Upper lobe of right lung (tissue), 1 donor: ENCODE measurements around the gene CD300LG. TPM values are rescaled to one million over a fixed set of nuclear protein-coding genes. Genes with fewer than 3 reads are reported as not detected.
"Not testable (repeated sequence)": the region's sequence is repeated elsewhere in the genome, so short reads cannot be mapped to it uniquely, and the experiment has no call there.

Experiments
- ATAC-seq: fragments of 200-7000 bp; cut with Tn5 transposase; one replicate; pipeline ENCODE4 v1.9.1; 2020; ENCODE audit warnings: mild to moderate bottlenecking, moderate library complexity
- DNase-seq: peaks from one replicate; pipeline ENCODE4 v3.0.0-alpha.2; 2020
- H3K27ac ChIP-seq: fragments of 200-600 bp; one replicate; pipeline ENCODE4 v1.8.0; 2022
- H3K27me3 ChIP-seq: fragments of 200-600 bp; one replicate; pipeline ENCODE4 v1.8.0; 2022; ENCODE audit warnings: mild to moderate bottlenecking
- H3K36me3 ChIP-seq: fragments of 200-600 bp; one replicate; pipeline ENCODE4 v1.8.0; 2022
- H3K4me1 ChIP-seq: fragments of 200-600 bp; one replicate; pipeline ENCODE4 v1.8.0; 2022
- H3K4me3 ChIP-seq: fragments of 200-600 bp; one replicate; pipeline ENCODE4 v1.8.0; 2022; ENCODE audit warnings: mild to moderate bottlenecking
- H3K9me3 ChIP-seq: fragments of 200-600 bp; one replicate; pipeline ENCODE4 v1.8.0; 2022
- intact Hi-C: fragments of 100-400 bp; cut with DNase I; formaldehyde crosslinking; loops from one replicate; pipeline ENCODE4 v1.11.0; 2022
- long read RNA-seq: library from polyadenylated mRNA; unstranded; transcript quantifications from one replicate; pipeline ENCODE4 v2.0.0, GENCODE V29; 2021
- total RNA-seq: library from RNA; stranded (reverse); fragmentation: NEBNext Ultra II Directional; extraction: Animal tissue kit (Norgen Biotek cat#: 25700); gene quantifications from one replicate; pipeline ENCODE4 v1.2.1, GENCODE V29; 2021
- TF ChIP-seq, protein P1 (sequence below): fragments of 200-600 bp; IDR thresholded peaks from one replicate; pipeline ENCODE4 v1.8.0; 2022; ENCODE audit warnings: antibody characterized with exemption
- donor health status: DM: no; HTN: yes; CAD: no; lungs with severe emphysema.

CD300LG gene
- 0.81 TPM for total RNA-seq
- long read RNA-seq = 0 reads

DNA sequence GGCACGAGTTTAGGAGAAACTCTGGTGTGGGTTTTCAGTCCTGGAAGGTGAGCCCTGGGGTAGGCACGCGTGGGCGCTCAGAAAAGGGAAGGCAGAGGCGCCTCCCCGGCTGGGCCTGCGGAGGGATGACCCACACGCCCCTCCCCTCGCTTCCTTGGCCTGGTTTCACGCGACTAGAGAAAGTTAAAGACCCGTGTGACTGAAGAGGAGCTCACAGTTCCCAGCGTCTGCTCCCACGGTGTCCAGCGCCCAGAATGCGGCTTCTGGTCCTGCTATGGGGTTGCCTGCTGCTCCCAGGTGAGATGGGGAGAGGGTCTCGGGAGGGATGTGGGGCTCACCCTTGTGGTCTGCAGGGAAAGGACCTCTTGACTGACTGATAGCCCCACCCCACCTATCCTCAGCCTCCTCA, at the start of gene CD300LG:
Gene CD300LG (plus strand): TSS at position 214 of the 409 bp plus-strand sequence. CDS start 41 bp downstream, at position 255.
- no peak within 1 kb of the TSS for H3K4me3 ChIP-seq
- ATAC-seq = peak; percentile 39
- no peaks in the 10 kb centered on the region for H3K9me3 ChIP-seq
- peaks cover 5% of the 10 kb centered on the region for H3K4me1 ChIP-seq
- TF ChIP-seq, protein P1, sequence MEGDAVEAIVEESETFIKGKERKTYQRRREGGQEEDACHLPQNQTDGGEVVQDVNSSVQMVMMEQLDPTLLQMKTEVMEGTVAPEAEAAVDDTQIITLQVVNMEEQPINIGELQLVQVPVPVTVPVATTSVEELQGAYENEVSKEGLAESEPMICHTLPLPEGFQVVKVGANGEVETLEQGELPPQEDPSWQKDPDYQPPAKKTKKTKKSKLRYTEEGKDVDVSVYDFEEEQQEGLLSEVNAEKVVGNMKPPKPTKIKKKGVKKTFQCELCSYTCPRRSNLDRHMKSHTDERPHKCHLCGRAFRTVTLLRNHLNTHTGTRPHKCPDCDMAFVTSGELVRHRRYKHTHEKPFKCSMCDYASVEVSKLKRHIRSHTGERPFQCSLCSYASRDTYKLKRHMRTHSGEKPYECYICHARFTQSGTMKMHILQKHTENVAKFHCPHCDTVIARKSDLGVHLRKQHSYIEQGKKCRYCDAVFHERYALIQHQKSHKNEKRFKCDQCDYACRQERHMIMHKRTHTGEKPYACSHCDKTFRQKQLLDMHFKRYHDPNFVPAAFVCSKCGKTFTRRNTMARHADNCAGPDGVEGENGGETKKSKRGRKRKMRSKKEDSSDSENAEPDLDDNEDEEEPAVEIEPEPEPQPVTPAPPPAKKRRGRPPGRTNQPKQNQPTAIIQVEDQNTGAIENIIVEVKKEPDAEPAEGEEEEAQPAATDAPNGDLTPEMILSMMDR = no peak
- intact Hi-C loops = loop anchor here (10.0 kb wide), 1 partner anchor 62 kb away; the partner anchor contains the start of gene CFAP97D1
- H3K27ac ChIP-seq = no peak within 1 kb of the TSS
- peaks cover 3% of the 10 kb centered on the region for H3K27me3 ChIP-seq
- no peaks in the 10 kb centered on the region for H3K36me3 ChIP-seq
- peak; percentile 73 for DNase-seq

GRCh38 chr17:43798024-43798423, 49.0 kb upstream of the CD300LG start:
- H3K27me3 ChIP-seq, intact Hi-C loops, H3K27ac ChIP-seq, H3K4me3 ChIP-seq, H3K9me3 ChIP-seq, H3K4me1 ChIP-seq, ATAC-seq, H3K36me3 ChIP-seq: not testable (repeated sequence)
- DNase-seq = peak; percentile 85

GRCh38 chr17:43799047-43799446, 47.9 kb upstream of the CD300LG start:
- ATAC-seq = no peak
- intact Hi-C loops = no loop called here
- Histone ChIP-seq H3K27me3 (no peaks in the 10 kb centered on the region), H3K9me3 (no peaks in the 10 kb centered on the region), H3K36me3 (peaks cover 4% of the 10 kb centered on the region), H3K4me3 (no peak overlapping the region), H3K27ac (no peak overlapping the region), H3K4me1 (peaks cover 5% of the 10 kb centered on the region)
- TF ChIP-seq, protein P1 = no peak
- no peak for DNase-seq

- H3K9me3 ChIP-seq = no peaks in the 10 kb centered on the region
- no peak overlapping the region for H3K4me3 ChIP-seq
- peaks cover 4% of the 10 kb centered on the region for H3K36me3 ChIP-seq
- TF ChIP-seq, protein P1 = no peak
- DNase-seq (no peak), ATAC-seq (no peak)
- intact Hi-C loops = no loop called here
- peaks cover 5% of the 10 kb centered on the region for H3K4me1 ChIP-seq
- H3K27ac ChIP-seq = no peak overlapping the region
- H3K27me3 ChIP-seq = no peaks in the 10 kb centered on the region
Measured at GRCh38 chr17:43800736-43801135, 46.2 kb upstream of the CD300LG start.

GRCh38 chr17:43801844-43802243, 45.1 kb upstream of the CD300LG start:
- H3K9me3 ChIP-seq = no peaks in the 10 kb centered on the region
- TF ChIP-seq, protein P1 = no peak
- intact Hi-C loops = no loop called here
- H3K4me1 ChIP-seq = peaks cover 5% of the 10 kb centered on the region
- ATAC-seq (no peak), DNase-seq (no peak)
- H3K4me3 ChIP-seq = no peak overlapping the region
- no peaks in the 10 kb centered on the region for H3K27me3 ChIP-seq
- H3K36me3 ChIP-seq = peaks cover 4% of the 10 kb centered on the region
- H3K27ac ChIP-seq = no peak overlapping the region

DNA sequence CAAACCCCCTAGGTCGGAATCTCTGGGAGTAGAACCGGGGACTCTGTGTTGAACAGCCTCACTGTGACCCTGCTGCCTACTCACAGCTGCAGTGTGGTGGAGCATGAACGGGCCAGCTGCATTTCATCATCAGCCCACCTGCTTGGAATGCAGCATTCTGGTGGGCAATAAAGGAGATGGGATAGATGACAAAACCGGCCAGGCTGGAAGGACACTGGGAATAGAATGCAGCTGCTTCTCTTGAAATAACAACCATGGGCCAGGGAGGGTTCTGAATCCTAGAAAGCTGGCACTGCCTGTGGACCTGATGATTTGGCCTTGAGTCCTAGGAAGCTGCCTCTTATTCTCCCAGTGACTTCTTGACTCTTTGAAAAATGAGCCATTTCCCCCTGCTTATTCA, 43.2 kb upstream of the CD300LG start:
- Histone ChIP-seq H3K4me3 (no peak overlapping the region), H3K4me1 (no peaks in the 10 kb centered on the region), H3K27ac (no peak overlapping the region), H3K36me3 (peaks cover 8% of the 10 kb centered on the region), H3K27me3 (no peaks in the 10 kb centered on the region), H3K9me3 (no peaks in the 10 kb centered on the region)
- DNase-seq = no peak
- ATAC-seq = no peak
- intact Hi-C loops = no loop called here
- TF ChIP-seq, protein P1 = no peak
